GM18526 (cell line): ENCODE data around the gene SLC35D2.

Experiments used
- POLR2A ChIP-seq: IDR thresholded peaks from 3 replicates; pipeline ENCODE4 v1.6.1; 2011; ENCODE audit not compliant: insufficient read length; ENCODE audit errors: extremely low read depth

The SLC35D2 gene

GRCh38 chr9:96383165-96383942 lies at the start of gene SLC35D2:
Gene SLC35D2, minus strand, starts transcription at chr9:96383711. Its CDS starts 77 bp downstream, at chr9:96383634.
- TF ChIP-seq POLR2A: no peak

GRCh38 chr9:96430377-96430776 lies 46.9 kb upstream of the SLC35D2 start:
- no peak for TF ChIP-seq POLR2A

- TF ChIP-seq POLR2A: no peak
Observed at GRCh38 chr9:96429732-96430131, 46.2 kb upstream of the SLC35D2 start.

GRCh38 chr9:96425500-96426169 lies 42.1 kb upstream of the SLC35D2 start:
- no peak for TF ChIP-seq POLR2A

- TF ChIP-seq POLR2A: no peak
Observed at GRCh38 chr9:96423985-96424336, 40.5 kb upstream of the SLC35D2 start.

- no peak for TF ChIP-seq POLR2A
Observed at GRCh38 chr9:96423322-96423984, 39.9 kb upstream of the SLC35D2 start.

GRCh38 chr9:96420468-96421219 lies 37.1 kb upstream of the SLC35D2 start:
- TF ChIP-seq POLR2A: no peak

GRCh38 chr9:96419691-96419969 lies 36.1 kb upstream of the SLC35D2 start:
- TF ChIP-seq POLR2A: no peak

GRCh38 chr9:96418920-96419690 lies 35.6 kb upstream of the SLC35D2 start:
- peak; percentile 46 for TF ChIP-seq POLR2A

- TF ChIP-seq POLR2A: peak; percentile 68
Observed at GRCh38 chr9:96418083-96418919, 34.8 kb upstream of the SLC35D2 start, which contains the start of gene ZNF367. Gene ZNF367, minus strand, starts transcription at chr9:96418370. Its CDS starts 338 bp downstream, at chr9:96418032.

- no peak for TF ChIP-seq POLR2A
Observed at GRCh38 chr9:96417661-96418082, 34.2 kb upstream of the SLC35D2 start.

- peak; percentile 60 for TF ChIP-seq POLR2A
Observed at GRCh38 chr9:96417051-96417586, 33.6 kb upstream of the SLC35D2 start.

- TF ChIP-seq POLR2A: no peak
Observed at GRCh38 chr9:96413302-96414221, 30.1 kb upstream of the SLC35D2 start.
